Brain microvascular endothelial cell (primary cell): ENCODE data around the gene CELF2.

Experiments
- DNase-seq: peaks from one replicate; pipeline ENCODE4 v3.0.0-alpha.2; 2020
- H3K27ac ChIP-seq: fragments of 250-450 bp; sonication (Bioruptor Pico); 2 replicates; pipeline ENCODE4 v1.5.1; 2020; ENCODE audit warnings: mild to moderate bottlenecking, moderate library complexity
- H3K27me3 ChIP-seq: fragments of 250-450 bp; sonication (Bioruptor Pico); replicated peaks from 2 replicates; pipeline ENCODE4 v1.5.1; 2020; ENCODE audit warnings: mild to moderate bottlenecking
- H3K36me3 ChIP-seq: fragments of 250-450 bp; sonication (Bioruptor Pico); replicated peaks from 2 replicates; pipeline ENCODE4 v1.5.1; 2020; ENCODE audit warnings: mild to moderate bottlenecking
- H3K4me3 ChIP-seq: 2 replicates; pipeline ENCODE4 v1.5.1; 2011; ENCODE audit warnings: low read depth, mild to moderate bottlenecking, control low read depth, low read length, moderate library complexity
- CTCF ChIP-seq: IDR thresholded peaks from 2 replicates; pipeline ENCODE4 v1.5.1; 2011; ENCODE audit warnings: low read depth, mild to moderate bottlenecking, moderate library complexity, low read length, control low read depth, inconsistent platforms; ENCODE audit errors: missing control alignments
- in situ Hi-C: cut with HindIII; loops from 2 replicates; pipeline ENCODE4 v1.10.0; 2017; ENCODE audit warnings: low sequenced_read_pairs, low pct_ligation_motif_present

The CELF2 gene

GRCh38 chr10:11272915-11273389 is 255.3 kb downstream of the CELF2 start:
- no peak overlapping the region for H3K4me3 ChIP-seq
- H3K36me3 ChIP-seq: no peaks in the 10 kb centered on the region
- no peak for DNase-seq
- H3K27ac ChIP-seq: no peak overlapping the region
- H3K27me3 ChIP-seq: no peaks in the 10 kb centered on the region
- no peak for TF ChIP-seq CTCF
- in situ Hi-C loops: no loop called here

- in situ Hi-C loops: no loop called here
- H3K27ac ChIP-seq: no peak overlapping the region
- TF ChIP-seq CTCF: no peak
- H3K4me3 ChIP-seq: no peak overlapping the region
- no peaks in the 10 kb centered on the region for H3K27me3 ChIP-seq
- H3K36me3 ChIP-seq: no peaks in the 10 kb centered on the region
- no peak for DNase-seq
These were observed 256.8 kb downstream of the CELF2 start for GRCh38 chr10:11274452-11274851.

- TF ChIP-seq CTCF: no peak
- no peaks in the 10 kb centered on the region for H3K27me3 ChIP-seq
- no peak for DNase-seq
- in situ Hi-C loops: no loop called here
- no peak overlapping the region for H3K4me3 ChIP-seq
- no peak overlapping the region for H3K27ac ChIP-seq
- no peaks in the 10 kb centered on the region for H3K36me3 ChIP-seq
These were observed 258.0 kb downstream of the CELF2 start for GRCh38 chr10:11275651-11276050.

- no peaks in the 10 kb centered on the region for H3K27me3 ChIP-seq
- in situ Hi-C loops: no loop called here
These were observed 258.8 kb downstream of the CELF2 start for GRCh38 chr10:11276449-11276990.

GRCh38 chr10:11279314-11279713 is 261.6 kb downstream of the CELF2 start:
- Histone ChIP-seq H3K4me3 (no peak overlapping the region), H3K27me3 (no peaks in the 10 kb centered on the region), H3K36me3 (no peaks in the 10 kb centered on the region), H3K27ac (no peak overlapping the region)
- in situ Hi-C loops: no loop called here
- no peak for DNase-seq
- TF ChIP-seq CTCF: no peak

More at GRCh38 chr10:11276449-11276990, 258.8 kb downstream of the CELF2 start:
- H3K36me3 ChIP-seq: no peaks in the 10 kb centered on the region
- DNase-seq: no peak
- TF ChIP-seq CTCF: no peak
- no peak overlapping the region for H3K4me3 ChIP-seq
- no peak overlapping the region for H3K27ac ChIP-seq
